Peyer's patch (tissue), 4 donors: ENCODE results near the gene LEKR1. TPM values are rescaled to one million over a fixed set of nuclear protein-coding genes. Genes with fewer than 3 reads are reported as not detected.
A peak's percentile ranks its signal among the peaks of the same experiment; 100 is the strongest.

Experiments used
- DNase-seq, 3 donors: peaks; one replicate each; pipeline ENCODE4 v3.0.0-alpha.2; 2017 to 2019
- H3K27ac ChIP-seq, 4 donors: fragments of 200-600 bp; sonication (generic); one replicate each; pipeline ENCODE4 v1.5.1; 2016 to 2019
- H3K27me3 ChIP-seq, 2 donors: fragments of 200-600 bp; sonication (generic); one replicate each; pipeline ENCODE4 v1.5.1; 2019
- H3K36me3 ChIP-seq, 3 donors: fragments of 200-600 bp; sonication (generic); one replicate each; pipeline ENCODE4 v1.5.1; 2016 to 2019
- H3K4me1 ChIP-seq, 4 donors: fragments of 200-600 bp; sonication (generic); one replicate each; pipeline ENCODE4 v1.5.1; 2016 to 2019
- H3K4me3 ChIP-seq, 4 donors: fragments of 200-600 bp; sonication (generic); 1 replicate in 3 of 4; 2 replicates in 1 of 4; pipeline ENCODE4 v1.5.1; 2016 to 2019; ENCODE audit warnings: mild to moderate bottlenecking in 1 of 4
- H3K9me3 ChIP-seq, 4 donors: fragments of 200-600 bp; sonication (generic); one replicate each; pipeline ENCODE4 v1.5.1; 2016 to 2019; ENCODE audit warnings: mild to moderate bottlenecking in 1 of 4
- CTCF ChIP-seq, 6 experiments: fragments of 450-650 bp in 4 of 6; fragments of 200-600 bp in 2 of 6; sonication (generic) in 1 of 6; IDR thresholded peaks; one replicate each; pipeline ENCODE4 v1.5.1; 2017 to 2019; ENCODE audit warnings: antibody characterized with exemption in 6 of 6, mild to moderate bottlenecking in 3 of 6, moderate library complexity in 1 of 6
- POLR2A ChIP-seq, 2 donors: fragments of 450-650 bp; IDR thresholded peaks; one replicate each; pipeline ENCODE4 v1.5.1; 2017; ENCODE audit warnings: antibody characterized with exemption in 2 of 2, mild to moderate bottlenecking in 2 of 2, moderate library complexity in 2 of 2
- total RNA-seq, 4 donors: library from RNA; depleted of rRNA; stranded (reverse); fragments of >200 nt; gene quantifications; one replicate each; pipeline ENCODE4 v1.1.0, GENCODE V29; 2016

LEKR1 gene
- total RNA-seq, 4 donors from 2014 or later = 0.85 to 9.1 (median 0.94) TPM; not detected in 1

DNA sequence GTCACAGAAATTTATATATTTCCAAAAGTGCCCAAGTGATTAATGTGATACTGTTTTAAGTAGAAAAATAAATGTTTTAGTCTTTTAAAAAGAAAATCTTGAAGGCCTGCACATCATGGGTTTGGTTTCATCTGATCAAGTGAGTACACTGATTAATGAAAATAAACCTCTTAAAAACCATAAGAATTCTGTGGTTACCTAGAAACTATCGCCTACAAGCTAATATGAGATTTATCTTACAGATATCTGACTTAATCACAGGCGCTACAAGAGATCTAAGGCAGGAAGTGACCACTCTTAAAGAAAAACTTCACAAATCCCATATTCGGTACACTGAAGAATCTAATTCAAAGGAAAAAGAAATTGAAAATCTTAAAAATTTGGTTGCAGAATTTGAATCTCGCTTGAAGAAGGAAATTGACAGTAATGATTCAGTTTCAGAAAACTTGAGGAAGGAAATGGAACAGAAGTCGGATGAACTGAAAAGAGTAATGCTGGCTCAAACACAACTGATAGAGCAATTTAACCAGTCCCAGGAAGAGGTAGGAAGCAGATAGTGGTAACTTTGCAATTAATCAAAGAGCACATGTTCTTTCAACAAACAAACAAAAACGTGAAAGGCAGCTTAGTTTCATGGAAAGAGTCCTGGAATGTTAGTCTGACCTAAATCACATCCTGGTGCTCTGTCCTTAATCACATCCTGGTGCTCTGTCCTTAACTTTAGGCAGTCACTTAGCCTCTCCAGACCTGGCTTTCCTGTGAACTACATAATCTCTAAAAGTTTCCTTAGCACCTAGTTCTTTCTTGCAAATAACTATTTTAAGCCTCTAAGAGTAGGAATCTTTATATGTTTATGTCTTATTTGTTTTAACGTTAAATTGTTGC, 201.9 kb downstream of the LEKR1 start:
- no peak for TF ChIP-seq CTCF (IDR thresholded peaks at IDR 0.05)
- no peak for TF ChIP-seq POLR2A (IDR thresholded peaks at IDR 0.05)
- H3K4me3 ChIP-seq = no peak overlapping the region

GRCh38 chr3:157029365-157029790, 203.2 kb downstream of the LEKR1 start:
- Histone ChIP-seq H3K9me3 (no peaks in the 10 kb centered on the region), H3K36me3 (no peaks in the 10 kb centered on the region), H3K27me3 (no peaks in the 10 kb centered on the region), H3K4me1 (no peaks in the 10 kb centered on the region), H3K4me3 (no peak overlapping the region), H3K27ac (no peak overlapping the region)
- TF ChIP-seq CTCF (IDR thresholded peaks at IDR 0.05) = no peak
- no peak for TF ChIP-seq POLR2A (IDR thresholded peaks at IDR 0.05)
- peak in 2 of 3 donors; percentile 24 to 51 for DNase-seq

More for the DNA sequence above, 201.9 kb downstream of the LEKR1 start:
- no peaks in the 10 kb centered on the region for H3K4me1 ChIP-seq
- H3K27me3 ChIP-seq = no peaks in the 10 kb centered on the region
- no peak overlapping the region for H3K27ac ChIP-seq
- H3K36me3 ChIP-seq = no peaks in the 10 kb centered on the region
- no peak for DNase-seq
- H3K9me3 ChIP-seq = no peaks in the 10 kb centered on the region

- Histone ChIP-seq H3K36me3 (no peaks in the 10 kb centered on the region), H3K9me3 (no peaks in the 10 kb centered on the region), H3K4me3 (no peak overlapping the region), H3K27me3 (no peaks in the 10 kb centered on the region), H3K4me1 (no peaks in the 10 kb centered on the region), H3K27ac (no peak overlapping the region)
- DNase-seq = no peak
- no peak for TF ChIP-seq CTCF (IDR thresholded peaks at IDR 0.05)
- no peak for TF ChIP-seq POLR2A (IDR thresholded peaks at IDR 0.05)
Observed at GRCh38 chr3:157030712-157031111, 204.6 kb downstream of the LEKR1 start.

DNA sequence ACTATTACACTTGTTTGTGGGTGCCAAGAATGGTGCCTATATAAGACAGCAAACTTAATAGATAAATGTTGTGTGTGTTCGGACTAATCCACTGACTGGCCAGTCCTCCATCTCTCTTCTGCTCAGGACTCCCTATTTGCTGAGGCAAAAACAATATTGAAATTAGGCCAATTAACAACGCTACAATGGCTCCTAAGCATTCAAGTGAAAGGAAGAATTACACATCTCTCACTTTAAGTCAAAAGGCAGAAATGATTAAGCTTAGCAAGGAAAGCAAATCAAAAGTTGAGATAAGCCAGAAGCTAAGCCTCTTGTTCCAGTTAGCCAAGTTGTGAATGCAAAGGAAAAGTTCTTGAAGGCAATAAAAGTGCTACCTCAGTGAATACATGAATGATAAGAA, 206.8 kb downstream of the LEKR1 start:
- H3K9me3 ChIP-seq = no peaks in the 10 kb centered on the region
- no peak overlapping the region for H3K4me3 ChIP-seq
- H3K27ac ChIP-seq = no peak overlapping the region
- no peak for DNase-seq
- no peaks in the 10 kb centered on the region for H3K36me3 ChIP-seq
- H3K27me3 ChIP-seq = no peaks in the 10 kb centered on the region
- no peaks in the 10 kb centered on the region for H3K4me1 ChIP-seq
- TF ChIP-seq POLR2A (IDR thresholded peaks at IDR 0.05) = no peak
- no peak for TF ChIP-seq CTCF (IDR thresholded peaks at IDR 0.05)

- TF ChIP-seq CTCF (IDR thresholded peaks at IDR 0.05) = no peak
- no peak for TF ChIP-seq POLR2A (IDR thresholded peaks at IDR 0.05)
- H3K36me3 ChIP-seq = no peaks in the 10 kb centered on the region
- H3K4me3 ChIP-seq = no peak overlapping the region
- no peaks in the 10 kb centered on the region for H3K4me1 ChIP-seq
- DNase-seq = no peak
- H3K9me3 ChIP-seq = no peaks in the 10 kb centered on the region
- no peaks in the 10 kb centered on the region for H3K27me3 ChIP-seq
- H3K27ac ChIP-seq = no peak overlapping the region
Observed at GRCh38 chr3:157040456-157040855, 214.3 kb downstream of the LEKR1 start.
